Measurements from ENCODE around the gene MAGI2. TPM values are rescaled to one million over a fixed set of nuclear protein-coding genes. Genes with fewer than 3 reads are reported as not detected.

Gene MAGI2
- total RNA-seq, 1 experiment from 2014 or later: 0.22 TPM

GRCh38 chr7:78413568-78413967 lies 1039.9 kb downstream of the MAGI2 start:
- TF ChIP-seq MAX (IDR thresholded peaks at IDR 0.05): no peak
- TF ChIP-seq YY1 (IDR thresholded peaks at IDR 0.05; ENCODE audit: extremely low read depth, insufficient replicate concordance, low read depth, low read length): no peak
- RAD21 ChIA-PET (ENCODE audit: low non-redundant PET in 1 of 2, low total read pairs in 2 of 2, uncharacterized antibody in 2 of 2, unreplicated experiment in 2 of 2): no interaction called here
- no peak overlapping the region for H2AFZ ChIP-seq (ENCODE audit: low read depth, low read length, poor library complexity, severe bottlenecking)
- no peak for ATAC-seq
- no peaks in the 10 kb centered on the region for H3K9me2 ChIP-seq (ENCODE audit: insufficient read depth)
- BruUV-seq (replicated peaks): no TSS peak
- no peak overlapping the region for H3K4me3 ChIP-seq (replicated peaks in 1 of 2; ENCODE audit: low read depth in 1 of 2, low read length in 2 of 2)
- intact Hi-C loops (cut with micrococcal nuclease): no loop called here
- CTCF ChIA-PET: no interaction called here
- H3K4me1 ChIP-seq (ENCODE audit: control insufficient read depth in 1 of 2, insufficient read depth in 2 of 2, low read length in 2 of 2): no peaks in the 10 kb centered on the region
- H3K9ac ChIP-seq (ENCODE audit: low read length): no peak overlapping the region
- no peaks in the 10 kb centered on the region for H3K79me2 ChIP-seq (ENCODE audit: insufficient read depth, low read length)
- H3K27me3 ChIP-seq (ENCODE audit: insufficient read depth, low read length): peaks cover 43% of the 10 kb centered on the region
- H4K20me1 ChIP-seq (ENCODE audit: insufficient read depth): no peaks in the 10 kb centered on the region
- no peaks in the 10 kb centered on the region for H3K9me3 ChIP-seq (ENCODE audit: control insufficient read depth in 1 of 2, insufficient read depth in 1 of 2, low read depth in 1 of 2, low read length in 2 of 2)
- no peak for DNase-seq (ENCODE audit: low read depth, low spot score)
- no peaks in the 10 kb centered on the region for H3K36me3 ChIP-seq (ENCODE audit: control insufficient read depth in 1 of 2, insufficient read depth in 2 of 2, low read length in 2 of 2)
- POLR2A ChIA-PET: no interaction called here
- H3K27ac ChIP-seq (ENCODE audit: low read depth, low read length): no peak overlapping the region
- no peak overlapping the region for H3K4me2 ChIP-seq (ENCODE audit: low read length)

- H4K20me1 ChIP-seq (ENCODE audit: insufficient read depth): no peaks in the 10 kb centered on the region
- BruUV-seq (replicated peaks): no TSS peak
- no peak overlapping the region for H2AFZ ChIP-seq (ENCODE audit: low read depth, low read length, poor library complexity, severe bottlenecking)
- ATAC-seq (no peak), DNase-seq (ENCODE audit: low read depth, low spot score) (no peak)
- no peaks in the 10 kb centered on the region for H3K9me2 ChIP-seq (ENCODE audit: insufficient read depth)
- no peak overlapping the region for H3K27ac ChIP-seq (ENCODE audit: low read depth, low read length)
- no peaks in the 10 kb centered on the region for H3K79me2 ChIP-seq (ENCODE audit: insufficient read depth, low read length)
- peaks cover 46% of the 10 kb centered on the region for H3K27me3 ChIP-seq (ENCODE audit: insufficient read depth, low read length)
- H3K4me3 ChIP-seq (replicated peaks in 1 of 2; ENCODE audit: low read depth in 1 of 2, low read length in 2 of 2): no peak overlapping the region
- POLR2A ChIA-PET: no interaction called here
- intact Hi-C loops (cut with micrococcal nuclease): no loop called here
- H3K36me3 ChIP-seq (ENCODE audit: control insufficient read depth in 1 of 2, insufficient read depth in 2 of 2, low read length in 2 of 2): no peaks in the 10 kb centered on the region
- no peak overlapping the region for H3K9ac ChIP-seq (ENCODE audit: low read length)
- CTCF ChIA-PET: no interaction called here
- H3K4me2 ChIP-seq (ENCODE audit: low read length): no peak overlapping the region
- no peaks in the 10 kb centered on the region for H3K4me1 ChIP-seq (ENCODE audit: control insufficient read depth in 1 of 2, insufficient read depth in 2 of 2, low read length in 2 of 2)
- H3K9me3 ChIP-seq (ENCODE audit: control insufficient read depth in 1 of 2, insufficient read depth in 1 of 2, low read depth in 1 of 2, low read length in 2 of 2): no peaks in the 10 kb centered on the region
- RAD21 ChIA-PET (ENCODE audit: low non-redundant PET in 1 of 2, low total read pairs in 2 of 2, uncharacterized antibody in 2 of 2, unreplicated experiment in 2 of 2): no interaction called here
- TF ChIP-seq REST (IDR thresholded peaks at IDR 0.05; ENCODE audit: low read depth) (no peak), YY1 (IDR thresholded peaks at IDR 0.05; ENCODE audit: extremely low read depth, insufficient replicate concordance, low read depth, low read length) (no peak), EGR1 (IDR thresholded peaks at IDR 0.05; ENCODE audit: low read depth) (no peak), ZBTB33 (IDR thresholded peaks at IDR 0.05; ENCODE audit: extremely low read depth, insufficient replicate concordance, low read length) (no peak), ZNF274 (IDR thresholded peaks at IDR 0.05; ENCODE audit: low read depth, low read length) (no peak), CTCF (IDR thresholded peaks at IDR 0.05 in 2 of 3, conservative IDR thresholded peaks at IDR 0.05 in 1 of 3; ENCODE audit: borderline replicate concordance in 1 of 3, insufficient read depth in 1 of 3, low read depth in 2 of 3, low read length in 2 of 3) (no peak), MAX (IDR thresholded peaks at IDR 0.05) (no peak), ATF3 (IDR thresholded peaks at IDR 0.05) (no peak)
Measured at GRCh38 chr7:78412216-78412858, 1041.1 kb downstream of the MAGI2 start.
